Gastroesophageal sphincter (tissue), 4 donors: ENCODE results near the gene SVOPL. TPM values are rescaled to one million over a fixed set of nuclear protein-coding genes. Genes with fewer than 3 reads are reported as not detected.
"Not testable (repeated sequence)": the region's sequence is repeated elsewhere in the genome, so short reads cannot be mapped to it uniquely, and the experiment has no call there.

Source experiments
- ATAC-seq: fragments of 150-250 bp; one replicate; pipeline ENCODE4 v1.9.1; 2016; ENCODE audit warnings: mild to moderate bottlenecking, moderate library complexity
- H3K27ac ChIP-seq, 4 donors: fragments of 200-600 bp; sonication (generic) in 3 of 4; 1 replicate in 3 of 4; 2 replicates in 1 of 4; pipeline ENCODE4 v1.5.1; 2016 to 2019
- H3K27me3 ChIP-seq: fragments of 200-600 bp; sonication (generic); one replicate; pipeline ENCODE4 v1.5.1; 2019
- H3K36me3 ChIP-seq, 2 donors: fragments of 200-600 bp; sonication (generic); one replicate each; pipeline ENCODE4 v1.5.1; 2019; ENCODE audit warnings: control low read depth in 1 of 2
- H3K4me1 ChIP-seq, 3 donors: fragments of 200-600 bp; sonication (generic); 1 replicate in 2 of 3; 2 replicates in 1 of 3; pipeline ENCODE4 v1.5.1; 2016 to 2019; ENCODE audit warnings: control low read depth in 2 of 3
- H3K4me3 ChIP-seq, 2 donors: fragments of 200-600 bp; sonication (generic); one replicate each; pipeline ENCODE4 v1.5.1; 2019; ENCODE audit warnings: mild to moderate bottlenecking in 1 of 2, moderate library complexity in 1 of 2
- H3K9me3 ChIP-seq, 3 donors: fragments of 200-600 bp; sonication (generic); one replicate each; pipeline ENCODE4 v1.5.1; 2017 to 2019; ENCODE audit warnings: control low read depth in 2 of 3
- EP300 ChIP-seq: sonication (generic); formaldehyde crosslinking; IDR thresholded peaks from one replicate; pipeline ENCODE4 v1.6.1; 2017; ENCODE audit warnings: antibody characterized with exemption, mild to moderate bottlenecking
- POLR2A ChIP-seq, 2 donors: fragments of 450-650 bp; IDR thresholded peaks; one replicate each; pipeline ENCODE4 v1.6.1; 2017; ENCODE audit warnings: antibody characterized with exemption in 2 of 2, mild to moderate bottlenecking in 2 of 2, moderate library complexity in 1 of 2
- POLR2AphosphoS5 ChIP-seq: sonication (generic); formaldehyde crosslinking; IDR thresholded peaks from one replicate; pipeline ENCODE4 v1.6.1; 2017; ENCODE audit warnings: antibody characterized with exemption
- WGBS, 2 donors: methylation state at CpG; one replicate each; pipeline ENCODE4 v1.1.5; 2018; ENCODE audit warnings: low coverage in 1 of 2; 5-methylcytosine and 5-hydroxymethylcytosine counted together
- total RNA-seq, 4 donors: library from RNA; depleted of rRNA; stranded (reverse); fragments of >200 nt; gene quantifications; one replicate each; pipeline ENCODE4 v1.1.0, GENCODE V29; 2016
- TF ChIP-seq, protein P1 (sequence below), 4 experiments: fragments of 200-600 bp in 2 of 4; fragments of 450-650 bp in 2 of 4; sonication (generic) in 1 of 4; IDR thresholded peaks; one replicate each; pipeline ENCODE4 v1.5.1; 2017 to 2019; ENCODE audit warnings: antibody characterized with exemption in 4 of 4, mild to moderate bottlenecking in 2 of 4, moderate library complexity in 2 of 4

Gene SVOPL
- total RNA-seq, 4 donors from 2014 or later: 0.08 TPM; not detected in 3

DNA sequence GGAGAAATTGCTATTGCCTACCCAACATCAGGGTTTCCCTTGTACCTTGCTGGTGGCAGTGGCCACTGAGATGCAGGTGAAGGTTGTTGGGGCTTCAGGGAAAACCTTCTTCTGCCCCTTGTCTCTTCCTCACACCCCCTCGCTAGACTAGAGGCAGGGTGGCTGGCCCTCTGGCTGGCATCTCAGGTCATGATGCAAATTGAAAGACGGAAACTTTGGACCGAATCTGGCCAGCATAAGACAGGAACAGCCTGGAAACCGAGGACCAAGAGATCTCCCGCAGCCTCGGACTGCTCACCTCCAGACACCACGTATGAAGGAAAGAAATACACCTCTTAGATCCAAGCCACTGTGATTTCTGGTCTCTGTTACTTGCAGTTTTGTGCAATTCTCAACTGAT is 2.9 kb downstream of the SVOPL start:
- ATAC-seq: no peak
- Histone ChIP-seq H3K36me3 (no peaks in the 10 kb centered on the region), H3K27me3 (no peaks in the 10 kb centered on the region), H3K4me3 (no peak overlapping the region), H3K4me1 (no peaks in the 10 kb centered on the region), H3K9me3 (no peaks in the 10 kb centered on the region), H3K27ac (no peak overlapping the region)
- 75 to 86% methylated on average over 4 to 7 of the region's 7 CpGs for WGBS, 2 donors
- TF ChIP-seq POLR2A (IDR thresholded peaks at IDR 0.05) (no peak), EP300 (no peak)

DNA sequence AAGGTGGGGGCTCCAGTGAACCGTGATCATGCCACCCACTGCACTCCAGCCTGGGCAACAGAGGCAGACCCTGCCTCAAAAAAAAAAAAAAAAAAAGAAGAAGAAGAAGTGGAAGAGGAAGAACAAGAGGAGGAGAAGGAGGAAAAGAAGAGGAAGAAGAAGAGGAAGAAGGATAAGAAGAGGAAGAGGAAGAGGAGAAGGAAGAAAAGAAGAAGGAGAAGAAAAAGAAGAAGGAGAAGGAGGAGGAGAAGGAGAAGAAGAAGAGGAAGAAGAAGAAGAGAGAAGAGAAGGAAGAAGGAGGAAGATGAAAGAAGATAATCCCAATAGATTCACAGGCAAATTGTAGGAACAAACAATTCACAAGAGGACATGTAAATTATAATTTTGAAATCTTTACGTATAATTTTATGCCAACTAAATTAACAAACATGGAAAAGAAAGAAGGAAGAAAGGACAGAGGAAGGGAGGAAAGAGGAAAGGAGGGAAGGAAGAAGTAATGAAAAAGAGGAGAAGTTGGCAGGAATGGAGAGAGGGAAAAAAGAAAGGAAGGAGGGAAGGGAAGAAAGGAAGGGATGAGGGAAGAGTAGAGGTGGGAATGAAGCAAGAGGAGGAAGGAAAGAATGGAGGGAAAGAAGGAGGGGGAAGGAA is 3.5 kb downstream of the SVOPL start:
- ATAC-seq: no peak
- WGBS, 2 donors: 67 to 73% methylated on average over 2 of the region's 2 CpGs

DNA sequence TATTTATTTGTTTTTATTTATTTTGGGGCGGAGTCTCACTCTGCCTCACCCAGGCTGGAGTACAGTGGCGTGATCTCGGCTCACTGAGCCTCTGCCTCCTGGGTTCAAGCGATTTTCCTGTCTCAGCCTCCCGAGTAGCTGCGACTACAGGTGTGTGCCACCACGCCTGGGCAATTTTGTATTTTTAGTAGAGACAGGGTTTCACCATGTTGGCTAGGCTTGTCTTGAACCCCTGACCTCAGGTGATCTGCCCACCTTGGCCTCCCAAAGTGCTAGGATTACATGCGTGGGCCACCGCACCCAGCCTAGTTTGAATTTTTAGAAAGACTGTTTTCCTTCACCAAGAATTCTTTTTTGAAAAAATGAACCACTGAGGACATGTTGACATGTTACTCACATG is 5.4 kb downstream of the SVOPL start:
- not testable (repeated sequence) for H3K4me1 ChIP-seq, H3K9me3 ChIP-seq, H3K27me3 ChIP-seq, H3K4me3 ChIP-seq, H3K36me3 ChIP-seq, ATAC-seq, H3K27ac ChIP-seq
- WGBS, 2 donors: 78% methylated on average over 5 to 7 of the region's 9 CpGs

More for the DNA sequence above, 3.5 kb downstream of the SVOPL start:
- Histone ChIP-seq H3K4me1 (no peaks in the 10 kb centered on the region), H3K27me3 (no peaks in the 10 kb centered on the region), H3K9me3 (no peaks in the 10 kb centered on the region), H3K4me3 (no peak overlapping the region), H3K27ac (no peak overlapping the region), H3K36me3 (no peaks in the 10 kb centered on the region)
- TF ChIP-seq, protein P1, sequence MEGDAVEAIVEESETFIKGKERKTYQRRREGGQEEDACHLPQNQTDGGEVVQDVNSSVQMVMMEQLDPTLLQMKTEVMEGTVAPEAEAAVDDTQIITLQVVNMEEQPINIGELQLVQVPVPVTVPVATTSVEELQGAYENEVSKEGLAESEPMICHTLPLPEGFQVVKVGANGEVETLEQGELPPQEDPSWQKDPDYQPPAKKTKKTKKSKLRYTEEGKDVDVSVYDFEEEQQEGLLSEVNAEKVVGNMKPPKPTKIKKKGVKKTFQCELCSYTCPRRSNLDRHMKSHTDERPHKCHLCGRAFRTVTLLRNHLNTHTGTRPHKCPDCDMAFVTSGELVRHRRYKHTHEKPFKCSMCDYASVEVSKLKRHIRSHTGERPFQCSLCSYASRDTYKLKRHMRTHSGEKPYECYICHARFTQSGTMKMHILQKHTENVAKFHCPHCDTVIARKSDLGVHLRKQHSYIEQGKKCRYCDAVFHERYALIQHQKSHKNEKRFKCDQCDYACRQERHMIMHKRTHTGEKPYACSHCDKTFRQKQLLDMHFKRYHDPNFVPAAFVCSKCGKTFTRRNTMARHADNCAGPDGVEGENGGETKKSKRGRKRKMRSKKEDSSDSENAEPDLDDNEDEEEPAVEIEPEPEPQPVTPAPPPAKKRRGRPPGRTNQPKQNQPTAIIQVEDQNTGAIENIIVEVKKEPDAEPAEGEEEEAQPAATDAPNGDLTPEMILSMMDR (IDR thresholded peaks at IDR 0.05): no peak
- TF ChIP-seq EP300 (no peak), POLR2A (IDR thresholded peaks at IDR 0.05) (no peak), POLR2AphosphoS5 (no peak)

DNA sequence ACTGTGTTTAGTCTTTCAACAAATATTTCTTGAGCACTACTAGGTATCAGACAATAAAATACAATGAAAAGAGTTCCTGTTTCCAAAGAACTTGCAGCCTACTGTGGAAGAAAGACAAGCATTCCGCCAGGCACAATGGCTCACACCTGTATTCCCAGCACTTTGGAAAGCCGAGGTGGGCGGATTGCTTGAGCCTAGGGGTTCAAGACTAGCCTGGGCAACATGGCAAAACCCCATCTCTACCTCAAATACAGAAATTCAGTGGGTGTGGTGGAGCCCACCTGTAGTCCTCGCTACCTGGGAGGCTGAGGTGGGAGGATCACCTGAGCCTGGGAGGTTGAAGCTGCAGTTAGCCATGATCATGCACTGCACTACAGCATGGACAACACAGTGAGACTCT is 6.1 kb downstream of the SVOPL start:
- no peaks in the 10 kb centered on the region for H3K36me3 ChIP-seq
- ATAC-seq: no peak
- WGBS, 2 donors: 93 to 100% methylated on average over 3 to 4 of the region's 4 CpGs
- TF ChIP-seq POLR2AphosphoS5 (no peak), EP300 (no peak), POLR2A (IDR thresholded peaks at IDR 0.05) (no peak)
- TF ChIP-seq, protein P1 (IDR thresholded peaks at IDR 0.05): no peak
- H3K27me3 ChIP-seq: no peaks in the 10 kb centered on the region
- no peaks in the 10 kb centered on the region for H3K4me1 ChIP-seq
- no peaks in the 10 kb centered on the region for H3K9me3 ChIP-seq
- H3K4me3 ChIP-seq: no peak overlapping the region
- H3K27ac ChIP-seq: no peak overlapping the region

DNA sequence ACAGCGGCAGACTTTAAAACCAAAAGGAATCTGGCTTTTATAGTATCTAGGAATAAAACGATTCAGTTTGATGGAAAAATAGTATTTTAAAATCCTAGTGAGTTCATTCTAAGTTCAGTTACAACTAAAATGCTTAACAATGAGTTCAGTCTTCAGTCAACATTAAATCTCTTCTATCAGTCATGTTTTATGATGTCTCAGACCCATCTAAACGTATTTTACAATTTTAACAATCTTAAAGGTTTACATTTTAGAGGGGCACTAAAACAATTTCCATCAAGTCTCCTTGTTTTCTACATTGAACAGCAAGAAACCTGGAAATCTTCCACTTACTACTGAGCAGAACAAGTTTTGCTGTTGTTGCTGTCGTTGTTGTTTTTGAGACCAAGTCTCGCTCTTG is 10.0 kb downstream of the SVOPL start:
- WGBS, 2 donors: 64 to 69% methylated on average over 2 to 5 of the region's 5 CpGs
- H3K4me3 ChIP-seq: no peak overlapping the region
- H3K4me1 ChIP-seq: no peaks in the 10 kb centered on the region
- ATAC-seq: no peak
- no peaks in the 10 kb centered on the region for H3K27me3 ChIP-seq
- H3K9me3 ChIP-seq: no peaks in the 10 kb centered on the region
- no peaks in the 10 kb centered on the region for H3K36me3 ChIP-seq
- TF ChIP-seq, protein P1 (IDR thresholded peaks at IDR 0.05): no peak
- TF ChIP-seq POLR2AphosphoS5 (no peak), POLR2A (IDR thresholded peaks at IDR 0.05) (no peak), EP300 (no peak)
- H3K27ac ChIP-seq: no peak overlapping the region

DNA sequence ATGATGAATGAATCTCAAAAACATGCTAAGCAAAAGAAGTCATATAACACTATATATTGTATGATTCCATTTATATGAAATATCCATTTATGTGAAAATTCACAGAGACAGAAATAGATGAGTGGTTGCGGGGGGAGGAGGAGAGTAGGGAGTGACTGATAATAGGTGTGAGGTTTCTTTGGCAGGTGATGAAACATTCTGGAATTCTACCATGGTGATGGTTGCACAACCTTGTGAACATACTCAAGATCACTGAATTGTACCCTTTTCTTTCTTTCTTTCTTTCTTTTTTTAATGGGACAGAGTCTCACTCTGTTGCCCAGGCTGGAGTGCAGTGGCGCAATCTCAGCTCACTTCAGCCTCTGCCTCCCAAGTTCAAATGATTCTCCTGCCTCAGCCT is 10.7 kb downstream of the SVOPL start:
- Histone ChIP-seq H3K27ac (no peak overlapping the region), H3K36me3 (no peaks in the 10 kb centered on the region), H3K27me3 (no peaks in the 10 kb centered on the region), H3K9me3 (no peaks in the 10 kb centered on the region), H3K4me1 (no peaks in the 10 kb centered on the region), H3K4me3 (no peak overlapping the region)
- no peak for ATAC-seq
- 89 to 100% methylated on average over 1 to 2 of the region's 2 CpGs for WGBS, 2 donors
- TF ChIP-seq POLR2A (IDR thresholded peaks at IDR 0.05) (no peak), EP300 (no peak), POLR2AphosphoS5 (no peak)
- TF ChIP-seq, protein P1 (IDR thresholded peaks at IDR 0.05): no peak

DNA sequence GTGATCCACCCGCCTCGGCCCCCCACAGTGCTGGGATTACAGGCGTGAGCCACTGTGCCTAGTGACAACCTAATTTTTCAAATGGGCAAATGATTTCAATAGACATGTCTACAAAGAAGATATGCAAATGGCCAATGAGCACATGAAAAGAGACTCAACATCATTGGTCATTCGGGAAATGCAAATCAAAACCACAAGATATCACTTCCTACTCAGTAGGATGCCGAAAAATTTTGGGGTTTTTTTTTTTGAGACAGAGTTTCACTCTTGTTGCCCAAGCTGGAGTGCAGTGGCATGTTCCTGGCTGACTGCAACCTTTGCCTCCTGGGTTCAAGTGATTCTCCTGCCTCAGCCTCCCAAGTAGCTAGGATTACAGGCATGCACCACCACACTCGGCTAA is 13.1 kb downstream of the SVOPL start:
- not testable (repeated sequence) for H3K27ac ChIP-seq, H3K27me3 ChIP-seq, H3K36me3 ChIP-seq, H3K4me3 ChIP-seq, H3K4me1 ChIP-seq, H3K9me3 ChIP-seq, ATAC-seq
- 67 to 100% methylated on average over 1 to 2 of the region's 6 CpGs for WGBS, 2 donors
